ENCODE data around the gene PRM3. TPM values are rescaled to one million over a fixed set of nuclear protein-coding genes. Genes with fewer than 3 reads are reported as not detected.

PRM3 gene
- total and polyA plus RNA-seq, 8 donors, result not detected

DNA sequence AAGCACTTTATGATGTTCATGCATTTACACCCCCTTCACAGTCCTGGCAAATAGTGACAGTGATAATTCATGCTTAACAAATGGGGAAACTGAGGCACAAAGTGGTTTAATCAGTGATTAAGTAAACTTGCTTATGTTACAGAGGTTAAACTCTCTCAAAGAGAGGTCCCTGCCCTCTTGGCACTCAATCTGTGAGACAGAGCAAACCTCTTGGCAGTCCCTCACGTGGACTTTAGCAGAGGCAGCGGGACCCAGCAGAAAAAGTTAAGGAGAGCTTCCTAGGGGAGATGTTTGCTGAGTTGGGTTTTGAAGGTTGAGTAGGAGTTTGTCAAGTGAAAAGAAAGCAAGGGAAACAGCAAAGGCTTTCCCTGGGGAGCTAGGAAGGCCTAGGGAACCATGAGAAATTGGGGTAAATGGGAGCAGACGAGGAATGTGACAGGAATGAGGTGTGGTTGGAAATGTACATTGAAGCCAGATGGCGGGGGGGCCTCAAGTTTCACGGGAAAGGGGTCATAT, 28.1 kb downstream of the PRM3 start:
- 72 to 79% methylated on average over 5 of the region's 5 CpGs for WGBS, 2 donors
- Histone ChIP-seq H3K4me3 (no peak overlapping the region), H3K27me3 (no peaks in the 10 kb centered on the region), H3K9me3 (no peaks in the 10 kb centered on the region), H3K36me3 (no peaks in the 10 kb centered on the region), H3K4me1 (no peaks in the 10 kb centered on the region), H3K27ac (no peak overlapping the region)
- TF ChIP-seq, protein P1, sequence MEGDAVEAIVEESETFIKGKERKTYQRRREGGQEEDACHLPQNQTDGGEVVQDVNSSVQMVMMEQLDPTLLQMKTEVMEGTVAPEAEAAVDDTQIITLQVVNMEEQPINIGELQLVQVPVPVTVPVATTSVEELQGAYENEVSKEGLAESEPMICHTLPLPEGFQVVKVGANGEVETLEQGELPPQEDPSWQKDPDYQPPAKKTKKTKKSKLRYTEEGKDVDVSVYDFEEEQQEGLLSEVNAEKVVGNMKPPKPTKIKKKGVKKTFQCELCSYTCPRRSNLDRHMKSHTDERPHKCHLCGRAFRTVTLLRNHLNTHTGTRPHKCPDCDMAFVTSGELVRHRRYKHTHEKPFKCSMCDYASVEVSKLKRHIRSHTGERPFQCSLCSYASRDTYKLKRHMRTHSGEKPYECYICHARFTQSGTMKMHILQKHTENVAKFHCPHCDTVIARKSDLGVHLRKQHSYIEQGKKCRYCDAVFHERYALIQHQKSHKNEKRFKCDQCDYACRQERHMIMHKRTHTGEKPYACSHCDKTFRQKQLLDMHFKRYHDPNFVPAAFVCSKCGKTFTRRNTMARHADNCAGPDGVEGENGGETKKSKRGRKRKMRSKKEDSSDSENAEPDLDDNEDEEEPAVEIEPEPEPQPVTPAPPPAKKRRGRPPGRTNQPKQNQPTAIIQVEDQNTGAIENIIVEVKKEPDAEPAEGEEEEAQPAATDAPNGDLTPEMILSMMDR (IDR thresholded peaks at IDR 0.05), result no peak
- ATAC-seq (no peak), DNase-seq (no peak), FAIRE-seq (no peak)
- intact Hi-C loops (cut with DNase I), result no loop called here

DNA sequence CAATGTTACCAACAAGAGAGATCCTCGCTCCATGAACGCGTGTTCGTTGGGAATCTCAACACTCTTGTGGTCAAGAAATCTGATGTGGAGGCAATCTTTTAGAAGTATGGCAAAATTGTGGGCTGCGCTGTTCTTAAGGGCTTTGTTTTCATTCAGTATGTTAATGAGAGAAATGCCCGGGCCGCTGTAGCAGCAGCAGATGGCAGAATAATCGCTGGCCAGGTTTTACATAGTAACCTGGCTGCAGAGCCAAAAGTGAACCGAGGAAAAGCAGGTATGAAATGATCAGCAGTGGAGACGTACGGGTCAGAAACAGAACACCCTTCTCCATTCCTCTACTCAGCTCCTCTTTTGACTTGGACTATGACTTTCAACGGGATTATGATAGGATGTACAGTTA, 30.8 kb downstream of the PRM3 start:
- no peak for FAIRE-seq
- intact Hi-C loops (cut with DNase I), result no loop called here
- no peak overlapping the region for H3K4me3 ChIP-seq

DNA sequence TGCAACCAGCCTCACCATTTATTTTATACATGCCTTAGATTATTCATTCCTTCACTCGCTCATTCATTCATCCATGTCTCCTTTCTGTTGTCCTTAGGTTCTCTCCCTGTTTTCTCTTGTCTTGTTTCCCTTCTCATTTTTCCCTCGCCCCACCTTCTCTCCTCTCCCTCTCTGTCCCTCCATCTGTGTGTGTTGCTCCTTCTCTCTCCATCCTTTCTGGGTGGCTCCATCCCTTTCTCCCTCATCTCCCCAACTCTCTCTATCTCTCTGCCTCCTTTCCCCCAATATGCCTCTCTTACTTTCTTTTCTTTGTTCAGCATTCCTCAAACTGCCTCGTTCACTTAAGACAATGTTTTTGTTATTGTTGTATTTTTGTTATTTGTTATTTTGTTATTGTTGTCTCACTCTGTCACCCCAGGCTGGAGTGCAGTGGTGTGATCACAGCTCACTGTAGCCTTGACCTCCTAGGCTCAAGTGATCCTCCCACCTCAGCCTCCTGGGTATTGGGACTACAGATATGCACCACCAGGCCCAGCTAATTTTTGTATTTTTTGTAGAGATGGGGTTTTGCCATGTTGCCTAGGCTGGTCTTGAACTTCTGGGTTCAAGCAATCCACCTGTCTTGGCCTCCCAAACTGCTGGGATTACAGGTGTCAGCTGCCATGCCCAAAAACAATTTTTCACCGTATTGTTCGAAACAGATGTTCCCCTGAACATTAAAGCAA, 31.8 kb downstream of the PRM3 start:
- Histone ChIP-seq H3K36me3 (no peaks in the 10 kb centered on the region), H3K4me1 (no peaks in the 10 kb centered on the region), H3K4me3 (no peak overlapping the region), H3K27me3 (no peaks in the 10 kb centered on the region), H3K9me3 (no peaks in the 10 kb centered on the region), H3K27ac (no peak overlapping the region)
- DNase-seq, result no peak
- no peak for ATAC-seq
- no peak for FAIRE-seq
- intact Hi-C loops (cut with DNase I), result no loop called here
- 89 to 94% methylated on average over 5 of the region's 5 CpGs for WGBS, 2 donors
- TF ChIP-seq, protein P1 (IDR thresholded peaks at IDR 0.05), result no peak

More for the DNA sequence above, 30.8 kb downstream of the PRM3 start:
- DNase-seq (no peak), ATAC-seq (peak in 2 of 4 donors; percentile 22 to 29)
- no peaks in the 10 kb centered on the region for H3K9me3 ChIP-seq
- TF ChIP-seq, protein P1 (IDR thresholded peaks at IDR 0.05), result no peak
- H3K27me3 ChIP-seq, result no peaks in the 10 kb centered on the region
- no peak overlapping the region for H3K27ac ChIP-seq
- WGBS, 2 donors, result 45 to 53% methylated on average over 12 of the region's 12 CpGs
- no peaks in the 10 kb centered on the region for H3K36me3 ChIP-seq
- H3K4me1 ChIP-seq, result no peaks in the 10 kb centered on the region

DNA sequence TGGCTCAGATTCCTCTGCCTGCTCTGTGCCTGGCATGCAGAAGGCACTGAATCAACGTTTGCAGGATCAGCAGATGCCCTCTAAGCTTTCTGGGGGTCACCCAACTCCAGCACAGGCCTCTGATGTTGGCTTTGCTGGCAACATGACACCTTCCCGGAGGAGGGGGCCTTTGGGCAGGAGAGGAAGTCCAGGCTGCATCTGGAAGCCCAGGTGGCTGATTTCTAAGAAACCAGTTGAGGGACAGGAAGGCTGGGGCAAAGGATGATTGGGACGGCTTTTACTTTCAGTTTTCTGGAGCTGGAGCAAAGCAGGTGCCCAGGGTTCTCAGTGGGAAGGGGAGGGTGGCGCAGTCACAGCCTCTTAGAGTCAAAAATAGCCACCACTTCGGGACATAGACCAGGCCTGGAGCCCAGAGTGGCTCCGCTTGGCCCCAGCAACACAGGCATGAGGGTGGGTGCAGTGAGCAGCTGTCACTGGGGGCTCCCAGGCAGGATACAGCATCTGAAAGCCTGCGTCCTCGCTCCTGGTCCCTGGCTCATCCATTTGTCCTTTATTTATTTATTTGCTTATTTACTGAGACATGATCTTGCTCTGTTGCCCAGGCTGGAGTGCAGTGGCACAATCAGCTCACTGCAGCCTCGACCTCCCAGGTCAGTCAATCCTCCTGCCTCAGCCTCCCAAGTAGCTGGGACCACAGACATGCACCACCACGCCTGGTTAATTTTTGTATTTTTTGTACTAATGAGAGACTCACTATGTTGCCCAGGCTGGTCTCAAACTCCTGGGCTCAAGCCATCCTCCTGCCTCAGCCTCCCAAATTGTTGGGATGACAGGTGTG, 32.6 kb downstream of the PRM3 start:
- WGBS, 2 donors, result 77 to 82% methylated on average over 10 of the region's 10 CpGs
- TF ChIP-seq, protein P1 (IDR thresholded peaks at IDR 0.05), result no peak
- H3K4me3 ChIP-seq, result no peak overlapping the region
- H3K9me3 ChIP-seq, result no peaks in the 10 kb centered on the region
- DNase-seq, result no peak
- H3K27ac ChIP-seq, result no peak overlapping the region
- no peak for ATAC-seq
- peaks cover 0 to under 1% (median 0%) of the 10 kb centered on the region in 3 donors for H3K4me1 ChIP-seq
- no peak for FAIRE-seq
- H3K36me3 ChIP-seq, result no peaks in the 10 kb centered on the region
- no peaks in the 10 kb centered on the region for H3K27me3 ChIP-seq
- intact Hi-C loops (cut with DNase I), result no loop called here

All from pancreas (tissue), 10 donors.